HG03520 (cell line): ENCODE measurements around the gene TRIM24.
"Not testable (repeated sequence)": the region's sequence is repeated elsewhere in the genome, so short reads cannot be mapped to it uniquely, and the experiment has no call there.

Experiments
- ATAC-seq: cut with Tn5 transposase; IDR thresholded peaks from one replicate; pipeline ENCODE4 v1.9.1; 2021; ENCODE audit warnings: mild to moderate bottlenecking, moderate library complexity; ENCODE audit not compliant: unreplicated experiment

The TRIM24 gene

DNA sequence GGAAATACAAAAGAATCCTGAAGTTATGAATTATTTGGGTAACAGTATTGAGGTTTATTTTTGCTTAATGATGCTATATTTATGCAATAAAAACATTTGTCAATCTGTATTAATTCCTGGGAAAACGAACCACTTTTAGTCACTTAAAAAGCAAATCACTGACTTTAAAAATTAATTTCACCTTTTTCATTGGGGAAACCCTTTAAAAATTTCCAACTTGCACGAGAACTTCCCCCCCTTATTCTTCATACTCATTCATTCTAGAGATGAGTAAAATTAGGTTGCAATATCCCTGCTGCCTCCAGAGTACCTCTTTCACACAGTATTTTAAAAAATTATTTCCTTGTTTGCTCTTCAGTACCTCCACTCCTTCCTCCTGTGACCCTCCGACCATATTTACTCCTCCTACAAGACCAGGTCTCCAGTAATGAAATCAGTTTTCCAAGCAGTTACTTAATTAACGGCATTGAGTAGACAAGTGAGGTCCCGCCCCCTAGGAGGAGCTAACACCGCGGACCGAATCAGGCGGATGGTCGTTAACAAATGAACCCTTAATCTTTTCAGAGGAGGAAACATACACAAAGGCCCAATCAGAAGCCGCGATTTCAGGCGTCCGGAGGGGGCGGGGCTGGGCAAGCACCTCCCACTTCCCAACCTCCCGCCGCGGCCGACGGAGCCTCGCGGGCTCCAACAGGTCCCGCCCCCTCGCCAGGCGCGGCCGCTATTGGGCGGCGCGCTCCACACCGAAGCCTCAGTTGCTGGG is 465 bp upstream of the TRIM24 start:
- peak; percentile 77 for ATAC-seq

DNA sequence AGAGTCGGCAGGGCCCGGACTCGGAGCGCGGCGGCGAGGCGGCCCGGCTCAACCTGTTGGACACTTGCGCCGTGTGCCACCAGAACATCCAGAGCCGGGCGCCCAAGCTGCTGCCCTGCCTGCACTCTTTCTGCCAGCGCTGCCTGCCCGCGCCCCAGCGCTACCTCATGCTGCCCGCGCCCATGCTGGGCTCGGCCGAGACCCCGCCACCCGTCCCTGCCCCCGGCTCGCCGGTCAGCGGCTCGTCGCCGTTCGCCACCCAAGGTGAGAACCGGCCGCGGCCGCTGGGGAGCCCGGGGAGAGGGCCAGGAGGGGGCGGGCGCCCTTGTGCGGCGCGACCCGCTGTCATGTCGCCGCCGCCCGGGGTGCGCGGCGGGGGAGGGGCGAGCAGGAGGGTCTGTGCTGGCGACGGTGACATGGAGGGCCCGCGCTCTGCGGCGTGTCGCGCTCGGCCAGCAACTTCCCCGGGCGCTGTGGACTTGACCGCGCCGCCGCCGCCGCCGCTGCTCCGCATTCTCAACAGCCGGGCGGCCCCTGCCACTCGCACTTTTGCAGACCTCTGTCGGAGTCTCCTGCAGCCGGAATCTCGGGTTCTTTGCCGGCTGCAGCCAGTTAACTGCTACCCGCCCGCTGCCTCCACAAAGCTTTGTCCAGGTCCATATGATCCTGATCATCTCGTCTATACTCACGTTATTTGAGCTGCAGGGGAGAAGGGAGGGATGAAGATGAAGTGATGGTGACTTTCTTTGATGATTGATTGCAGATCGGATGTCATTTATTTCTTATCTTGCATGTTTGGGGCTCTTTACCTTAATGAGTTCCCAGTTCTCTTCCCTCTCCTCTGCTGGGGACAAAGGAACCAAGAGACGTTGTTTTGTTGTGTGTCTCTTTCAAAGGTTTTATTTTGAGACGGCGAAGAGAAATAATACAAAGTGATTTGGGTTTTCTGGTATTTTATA is 869 bp downstream of the TRIM24 start:
- peak; percentile 32 for ATAC-seq

DNA sequence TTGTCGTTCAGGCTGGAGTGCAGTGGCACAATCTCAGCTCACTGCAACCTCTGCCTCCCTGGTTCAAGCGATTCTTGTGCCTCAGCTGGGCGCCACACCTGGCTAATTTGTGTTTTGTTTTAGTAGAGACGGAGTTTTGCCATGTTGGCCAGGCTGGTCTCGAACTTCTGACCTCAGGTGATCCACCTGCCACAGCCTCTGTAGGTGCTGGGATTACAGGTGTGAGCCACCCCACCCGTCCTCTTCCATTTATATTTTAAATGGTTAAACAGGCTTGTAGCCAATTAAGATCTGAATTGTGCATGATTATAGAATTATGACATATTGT is 3.2 kb downstream of the TRIM24 start:
- not testable (repeated sequence) for ATAC-seq

DNA sequence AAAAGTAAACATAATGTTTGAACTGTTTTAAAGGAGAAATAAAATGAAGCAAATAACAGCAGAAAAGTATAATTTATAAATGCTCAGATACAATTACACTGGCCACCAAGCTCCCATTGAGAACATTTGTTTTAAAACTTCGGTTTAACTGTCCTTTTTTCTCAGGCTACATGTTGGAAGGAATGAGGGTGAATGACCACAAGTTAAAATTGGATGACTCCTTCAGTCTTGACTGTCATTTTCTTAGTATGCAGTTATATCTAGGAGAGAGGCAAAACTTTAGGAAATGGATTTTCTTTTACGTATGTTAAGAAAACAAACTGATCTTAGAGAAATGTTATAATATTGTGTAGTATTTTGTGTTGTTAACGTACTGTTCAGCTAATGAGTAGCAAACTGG is 5.0 kb downstream of the TRIM24 start:
- no peak for ATAC-seq

DNA sequence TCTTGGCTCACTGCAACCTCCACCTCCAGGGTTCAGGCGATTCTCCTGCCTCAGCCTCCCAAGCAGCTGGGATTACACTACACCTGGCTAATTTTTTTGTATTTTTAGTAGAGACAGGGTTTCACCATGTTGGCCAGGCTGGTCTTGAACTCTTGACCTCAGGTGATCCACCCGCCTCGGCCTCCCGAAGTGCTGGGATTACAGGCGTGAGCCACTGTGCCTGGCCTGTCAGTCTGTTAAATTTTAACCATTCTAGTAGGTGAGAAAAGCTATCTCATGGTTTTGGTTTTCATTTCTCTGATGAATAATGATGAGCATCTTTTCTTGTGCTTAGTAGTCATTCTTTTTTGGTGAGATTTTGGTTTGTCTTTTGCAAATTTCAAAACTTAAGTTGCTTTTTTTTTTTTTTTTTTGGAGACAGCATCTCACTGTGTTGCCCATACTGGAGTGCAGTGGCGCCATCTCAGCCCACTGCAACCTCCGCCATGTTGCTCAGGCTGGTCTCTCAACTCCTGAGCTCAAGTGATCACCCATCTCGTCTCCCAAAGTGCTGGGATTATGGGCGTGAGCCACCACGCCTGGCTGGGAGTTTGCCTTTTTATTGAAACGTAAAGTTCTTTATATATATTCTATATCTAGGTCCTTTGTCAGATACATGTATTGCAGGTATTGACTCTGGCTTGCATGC is 6.2 kb downstream of the TRIM24 start:
- ATAC-seq = peak; percentile 64

DNA sequence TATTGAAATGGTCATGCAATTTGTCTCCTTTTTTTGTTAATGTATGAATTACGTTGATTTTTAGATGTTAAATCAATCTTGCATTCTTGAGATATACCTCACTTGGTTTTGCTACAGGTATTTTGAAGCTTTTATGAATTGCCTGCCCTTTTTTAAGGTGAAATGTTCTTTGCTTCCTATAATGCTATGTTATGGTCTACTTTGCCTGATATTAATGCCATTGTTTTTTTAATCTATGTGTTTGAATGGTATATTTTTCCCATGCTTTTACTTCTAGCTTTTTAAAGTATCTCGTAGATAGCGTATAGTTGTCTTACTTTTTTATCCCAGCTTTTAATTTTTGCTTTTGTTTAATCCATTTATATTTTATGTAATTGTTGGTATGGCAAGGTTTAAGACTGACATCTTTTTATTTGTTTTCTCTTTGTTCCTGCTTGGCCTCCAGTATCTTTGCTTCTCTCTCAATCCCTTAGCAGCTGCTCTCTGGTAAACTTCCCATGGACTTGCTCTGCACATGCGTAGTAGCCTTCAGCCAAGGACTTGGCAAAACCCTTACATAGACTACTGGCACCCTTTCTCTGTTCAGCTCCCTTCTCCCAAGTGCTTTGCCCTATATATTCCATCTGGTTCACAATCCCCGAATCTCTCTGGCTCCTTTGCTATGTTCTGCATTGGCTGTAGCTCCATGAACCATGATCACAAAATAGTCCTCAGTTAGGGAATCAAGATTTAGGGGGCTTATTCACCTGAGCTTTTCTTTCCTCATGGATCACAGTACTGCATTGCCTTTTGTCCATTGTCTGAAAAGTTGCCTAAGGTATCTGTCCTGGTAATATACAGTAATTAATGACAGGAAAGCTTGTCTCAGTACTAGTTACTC is 8.4 kb downstream of the TRIM24 start:
- ATAC-seq = no peak

DNA sequence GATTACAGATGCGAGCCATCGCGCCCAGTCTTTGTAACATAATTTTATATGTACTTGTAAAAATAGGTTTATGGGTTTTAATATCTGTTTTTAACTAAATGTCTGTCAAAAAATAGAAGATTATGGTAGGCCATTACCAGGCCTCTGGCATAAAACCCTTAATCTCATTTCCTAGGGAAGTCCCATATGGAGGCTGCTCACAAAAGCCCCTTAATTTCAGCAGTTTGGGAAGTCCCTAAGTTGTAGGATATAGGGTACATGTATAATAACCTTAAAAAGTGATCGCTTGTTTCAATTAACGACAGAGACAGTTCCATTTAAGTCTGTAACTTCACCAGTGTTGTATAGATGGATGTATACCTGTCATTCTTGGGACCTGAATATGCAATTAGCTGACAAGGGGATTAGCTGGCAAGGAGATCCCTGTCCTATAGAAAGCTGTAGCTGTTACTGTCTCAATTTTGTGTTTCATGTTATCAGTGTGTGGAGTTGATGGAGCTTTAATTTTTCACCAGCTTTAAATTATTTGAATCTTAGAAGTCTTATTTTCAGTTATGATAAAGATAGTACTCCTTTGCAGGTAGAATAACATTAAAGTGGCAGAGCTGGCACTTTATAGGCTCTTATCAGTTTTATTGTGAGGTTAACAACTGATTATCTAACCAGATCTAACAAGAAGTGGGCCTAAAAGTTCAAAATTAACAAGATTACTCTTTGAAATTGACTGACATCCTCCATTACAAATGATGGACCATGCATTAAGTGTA is 10.5 kb downstream of the TRIM24 start:
- no peak for ATAC-seq

DNA sequence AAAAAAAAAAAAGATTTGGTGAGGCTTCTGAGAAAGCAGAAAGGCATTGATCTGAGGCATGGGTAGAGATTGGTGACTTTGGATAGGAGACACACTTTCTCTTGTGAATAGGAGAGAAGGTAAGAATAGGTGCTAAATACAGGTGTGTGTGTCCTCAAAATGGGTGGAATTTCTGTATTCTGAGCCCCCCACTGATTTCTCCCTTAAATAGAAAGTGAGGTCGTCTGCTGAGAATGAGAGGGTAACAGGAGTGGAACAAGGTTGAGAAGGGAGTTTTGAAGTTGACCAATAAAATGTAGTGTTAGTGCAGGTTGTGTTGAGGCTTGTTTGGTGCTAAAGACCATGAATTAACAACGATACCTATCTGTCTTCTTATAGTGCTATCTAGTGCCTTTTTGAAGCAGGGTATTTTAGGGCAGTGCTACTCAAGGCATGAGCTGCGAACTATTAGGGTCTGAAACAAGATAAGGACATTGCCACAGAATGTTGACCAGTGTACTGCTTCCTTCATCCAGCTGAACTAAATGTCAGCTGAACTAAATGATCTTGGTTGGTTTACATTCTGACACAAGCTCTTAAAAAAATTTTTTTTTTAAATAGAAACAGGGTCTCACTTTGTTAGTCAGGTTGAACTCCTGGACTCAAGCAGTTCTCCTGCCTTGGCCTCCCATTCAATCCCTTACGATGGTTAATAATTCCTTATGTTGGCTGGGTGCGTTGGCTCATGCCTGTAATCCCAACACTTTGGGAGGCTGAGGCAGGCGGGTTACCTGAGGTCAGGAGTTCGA is 12.4 kb downstream of the TRIM24 start:
- ATAC-seq = no peak

DNA sequence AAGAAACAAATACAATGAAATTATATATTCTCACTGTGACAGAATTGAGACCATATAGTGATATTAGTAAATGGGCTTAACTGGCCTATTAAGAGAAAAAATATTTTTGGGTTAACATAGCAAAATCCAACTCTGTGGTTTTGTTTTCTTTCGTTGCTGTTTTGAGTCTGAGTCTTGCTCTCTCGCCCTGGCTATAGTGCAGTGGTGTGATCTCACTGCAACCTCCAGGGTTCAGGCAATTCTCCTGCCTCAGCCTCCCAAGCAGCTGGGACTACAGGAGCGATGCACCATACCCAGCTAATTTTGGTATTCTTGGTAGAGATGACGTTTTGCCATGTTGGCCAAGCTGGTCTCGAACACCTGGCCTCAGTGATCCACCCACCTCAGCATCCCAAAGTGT is 15.3 kb downstream of the TRIM24 start:
- ATAC-seq = no peak

DNA sequence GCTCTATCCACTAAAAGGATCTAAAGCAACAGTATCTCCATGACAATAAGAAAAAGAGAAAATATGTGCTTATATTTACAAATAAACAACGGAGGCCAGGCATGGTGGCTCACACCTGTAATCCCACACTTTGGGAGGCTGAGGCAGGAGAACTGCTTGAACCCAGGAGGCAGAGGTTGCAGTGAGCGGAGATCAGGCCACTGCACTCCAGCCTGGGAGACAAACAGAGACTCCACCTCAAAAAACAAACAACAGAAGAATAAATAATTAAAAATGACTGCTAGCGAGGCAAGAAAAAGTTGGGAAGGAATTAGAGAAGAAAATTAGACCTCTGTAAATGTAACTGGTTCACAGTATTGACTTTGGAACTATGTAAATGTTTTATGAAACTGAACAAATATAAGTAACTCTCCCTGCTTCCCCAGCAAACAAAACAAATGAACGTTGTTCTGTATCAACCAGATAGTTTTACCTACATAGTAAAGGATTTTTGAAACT is 17.1 kb downstream of the TRIM24 start:
- ATAC-seq = no peak

DNA sequence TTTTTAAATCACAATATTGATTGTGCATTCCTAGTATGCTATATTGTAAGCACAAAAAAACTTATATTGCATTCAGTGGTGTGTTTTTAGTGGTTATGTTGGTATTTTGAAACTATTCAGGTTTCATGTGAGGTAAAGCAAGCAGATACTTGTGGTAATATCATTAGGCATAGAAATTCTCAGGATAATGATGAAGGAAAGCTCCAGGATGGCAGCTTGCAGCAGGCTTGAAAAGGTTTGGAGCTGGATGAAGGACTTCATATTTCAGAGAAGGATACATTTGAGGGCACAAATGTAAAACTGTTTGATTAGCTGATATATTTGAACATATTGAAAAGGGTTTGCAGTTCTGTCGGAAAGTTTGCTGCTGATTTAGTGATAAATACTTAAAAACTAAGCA is 17.5 kb downstream of the TRIM24 start:
- ATAC-seq = no peak

DNA sequence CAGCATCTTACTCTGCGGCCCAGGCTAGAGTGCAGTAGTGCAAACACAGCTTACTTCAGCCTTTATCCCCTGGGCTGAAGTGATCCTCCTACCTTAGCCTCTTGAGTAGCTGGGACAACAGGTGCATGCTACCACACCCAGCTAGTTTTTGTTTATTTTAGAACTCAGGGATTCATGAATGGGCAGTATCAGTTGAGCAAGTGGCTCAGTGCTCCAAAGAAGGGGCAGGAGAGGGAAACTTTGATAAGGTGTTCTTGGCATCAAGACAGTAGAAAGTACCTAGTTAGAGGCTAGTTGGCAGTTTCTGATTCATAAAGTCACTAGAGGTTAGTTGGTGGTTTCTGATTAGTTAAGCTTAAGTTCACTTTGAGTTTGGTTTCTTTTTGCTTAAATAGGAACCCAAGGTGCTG is 18.4 kb downstream of the TRIM24 start:
- ATAC-seq = peak; percentile 80

DNA sequence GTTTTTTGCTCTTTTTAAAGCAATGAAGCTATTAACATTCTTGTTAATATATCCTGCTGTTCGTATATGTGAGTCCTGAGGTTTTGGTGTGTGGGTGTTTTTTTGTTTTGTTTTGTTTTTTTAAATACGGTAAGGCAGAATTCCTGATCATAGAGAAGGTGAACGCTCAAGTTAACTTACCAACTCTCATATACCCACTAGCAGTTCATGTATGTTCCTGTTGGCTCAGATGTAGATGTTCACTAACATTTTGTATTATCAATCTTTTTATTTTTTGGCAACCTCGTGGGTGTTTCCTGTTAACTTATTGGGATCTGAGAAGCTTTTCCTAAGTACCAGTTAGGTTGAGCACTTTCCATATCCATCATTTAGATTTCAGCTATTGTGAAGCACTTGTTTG is 20.5 kb downstream of the TRIM24 start:
- no peak for ATAC-seq

DNA sequence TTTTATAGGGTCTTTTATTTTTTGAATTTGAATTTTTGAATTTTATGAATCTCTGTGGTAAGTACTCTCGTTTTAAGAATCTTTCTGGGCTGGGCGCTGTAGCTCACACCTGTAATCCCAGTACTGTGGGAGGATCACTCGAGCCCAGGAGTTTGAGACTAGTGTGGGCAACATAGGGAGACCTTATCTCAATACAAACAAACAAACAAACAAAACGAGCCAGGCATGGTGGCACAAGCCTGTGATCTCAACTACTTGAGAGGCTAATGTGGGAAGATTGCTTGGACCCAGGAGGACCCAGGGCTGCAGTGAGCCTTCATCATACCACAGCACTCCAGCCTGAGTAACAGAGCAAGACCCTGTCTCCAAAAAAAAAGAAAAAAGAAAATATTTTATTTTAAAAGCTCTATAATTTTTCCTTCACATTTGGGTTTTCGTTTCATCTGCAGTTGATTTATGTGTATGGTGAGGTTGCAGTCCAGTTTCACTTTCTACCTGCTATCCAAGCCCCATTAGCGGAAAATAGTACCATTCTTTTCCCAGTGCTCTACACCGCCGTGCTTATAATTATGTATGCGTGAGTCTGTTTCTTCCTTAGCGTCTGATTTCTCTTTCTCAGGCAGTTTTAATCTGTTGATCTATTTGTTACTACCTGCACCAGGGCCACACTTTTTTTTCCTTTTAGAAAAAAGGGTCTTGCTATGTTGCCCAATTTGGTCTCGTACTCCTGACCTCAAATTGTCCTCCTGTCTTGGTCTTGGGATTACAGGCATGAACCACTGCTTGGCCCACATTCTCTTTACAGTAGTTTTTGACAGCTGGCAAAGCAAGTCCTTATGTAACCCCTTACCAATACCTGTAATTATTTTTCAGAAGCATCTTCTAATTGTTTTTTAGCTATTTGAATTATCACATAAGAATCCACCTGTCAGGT is 21.7 kb downstream of the TRIM24 start:
- no peak for ATAC-seq

DNA sequence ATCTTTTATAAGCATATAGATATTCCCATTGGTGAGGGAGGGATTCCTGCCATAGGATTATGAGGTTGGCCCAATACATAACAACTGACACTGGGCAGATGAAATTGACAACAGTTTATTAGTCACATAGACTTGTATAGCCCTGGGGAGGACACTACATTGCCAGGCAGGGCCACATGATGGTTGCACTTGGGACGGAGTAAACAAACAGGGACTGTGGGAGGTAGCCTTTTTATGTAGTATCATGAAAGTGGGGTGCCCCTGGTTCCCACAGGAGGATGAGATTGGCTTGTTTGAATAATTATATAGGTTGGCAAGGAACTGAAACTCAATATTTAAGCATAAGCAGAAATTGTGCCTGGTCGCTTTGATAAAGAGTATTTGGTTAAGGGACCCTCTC is 23.5 kb downstream of the TRIM24 start:
- ATAC-seq = no peak

DNA sequence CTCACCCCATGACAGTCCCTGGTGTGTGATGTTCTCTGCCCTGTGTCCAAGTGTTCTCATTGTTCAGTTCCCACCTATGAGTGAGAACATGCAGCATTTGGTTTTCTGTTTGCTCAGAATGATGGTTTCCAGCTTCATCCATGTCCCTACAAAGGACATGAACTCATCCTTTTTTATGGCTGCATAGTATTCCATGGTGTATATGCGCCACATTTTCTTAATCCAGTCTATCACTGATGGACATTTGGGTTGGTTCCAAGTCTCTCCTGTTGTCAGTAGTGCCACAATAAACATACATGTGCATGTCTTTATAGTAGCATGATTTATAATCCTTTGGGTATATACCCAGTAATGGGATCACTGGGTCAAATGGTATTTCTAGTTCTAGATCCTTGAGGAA is 25.4 kb downstream of the TRIM24 start:
- ATAC-seq = not testable (repeated sequence)

DNA sequence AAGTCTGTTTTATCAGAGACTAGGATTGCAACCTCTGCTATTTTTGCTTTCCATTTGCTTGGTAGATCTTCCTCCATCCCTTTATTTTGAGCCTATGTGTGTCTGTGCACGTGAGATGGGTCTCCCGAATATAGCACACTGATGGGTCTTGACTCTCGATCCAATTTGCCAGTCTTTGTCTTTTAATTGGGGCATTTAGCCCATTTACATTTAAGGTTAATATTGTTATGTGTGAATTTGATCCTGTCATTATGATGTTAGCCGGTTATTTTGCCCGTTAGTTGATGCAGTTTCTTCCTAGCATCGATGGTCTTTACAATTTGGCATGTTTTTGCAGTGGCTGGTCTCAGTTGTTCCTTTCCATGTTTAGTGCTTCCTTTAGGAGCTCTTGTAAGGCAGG is 29.1 kb downstream of the TRIM24 start:
- not testable (repeated sequence) for ATAC-seq
